Measurements from ENCODE around the gene CADPS2. TPM values are rescaled to one million over a fixed set of nuclear protein-coding genes. Genes with fewer than 3 reads are reported as not detected.

CADPS2 gene
- total and polyA plus RNA-seq, 2 donors (not counting 3 experiments of a cell fraction or from before 2014, with no cell fraction given): 9.5 to 22.6 TPM

GRCh38 chr7:122482212-122482611, 404.0 kb downstream of the CADPS2 start:
- Histone ChIP-seq H3K9ac (replicated peaks; ENCODE audit: extremely low read depth, insufficient read depth, low read length) (no peak overlapping the region), H3K27me3 (ENCODE audit: control insufficient read depth in 2 of 2, insufficient read depth in 2 of 2, low read length in 2 of 2) (no peaks in the 10 kb centered on the region), H4K20me1 (replicated peaks; ENCODE audit: control insufficient read depth, extremely low read depth, insufficient read depth, low read length) (no peaks in the 10 kb centered on the region), H3K36me3 (ENCODE audit: control insufficient read depth in 2 of 2, extremely low read depth in 1 of 2, insufficient read depth in 2 of 2, low read length in 2 of 2) (no peaks in the 10 kb centered on the region), H3K9me1 (replicated peaks; ENCODE audit: control insufficient read depth, extremely low read depth, insufficient read depth, low read length) (no peaks in the 10 kb centered on the region), H3K4me3 (replicated peaks in 1 of 3; ENCODE audit: insufficient read depth in 1 of 3, low read depth in 1 of 3, low read length in 3 of 3) (no peak overlapping the region), H3K4me2 (ENCODE audit: insufficient read depth, low read length) (no peak overlapping the region), H3K79me2 (ENCODE audit: control insufficient read depth, insufficient read depth, low read length) (no peaks in the 10 kb centered on the region), H3K4me1 (ENCODE audit: control insufficient read depth, extremely low read depth, insufficient read depth, low read length) (no peaks in the 10 kb centered on the region), H2AFZ (ENCODE audit: low read depth, low read length) (no peak overlapping the region), H3K27ac (ENCODE audit: insufficient read depth, low read depth, low read length) (no peak overlapping the region), H3K9me3 (replicated peaks; ENCODE audit: control insufficient read depth, insufficient read depth, low read length) (no peaks in the 10 kb centered on the region)
- FAIRE-seq (no peak), DNase-seq (ENCODE audit: low read depth, low spot score) (no peak)
- ChIA-PET POLR2A (no interaction called here), CTCF (no interaction called here)
- TF ChIP-seq GATA2 (IDR thresholded peaks at IDR 0.05; ENCODE audit: insufficient read depth, insufficient read length, low read depth, low read length) (no peak), POLR2A (IDR thresholded peaks at IDR 0.05; ENCODE audit: low read depth, low read length) (no peak), POLR2AphosphoS5 (IDR thresholded peaks at IDR 0.05; ENCODE audit: insufficient read depth, low read depth, low read length) (no peak), JUN (IDR thresholded peaks at IDR 0.05; ENCODE audit: borderline replicate concordance, insufficient read depth, insufficient read length, low read depth) (no peak), FOS (IDR thresholded peaks at IDR 0.05; ENCODE audit: borderline replicate concordance, insufficient read depth, low read length) (no peak), CTCF (IDR thresholded peaks at IDR 0.05; ENCODE audit: extremely low read depth in 1 of 2, insufficient read depth in 1 of 2, low read depth in 1 of 2, low read length in 2 of 2) (no peak), EZH2 (IDR thresholded peaks at IDR 0.05; ENCODE audit: borderline replicate concordance, low read depth, low read length, severe bottlenecking) (no peak), MYC (IDR thresholded peaks at IDR 0.05; ENCODE audit: low read depth, low read length) (no peak)
- intact Hi-C loops (cut with micrococcal nuclease): no loop called here
- no TSS peak for BruUV-seq (replicated peaks)
- dilution Hi-C loops (cut with MboI; ENCODE audit: extremely low pct_ligation_motif_present, low sequenced_read_pairs): no loop called here
